Naive thymus-derived CD8-positive, alpha-beta T cell (primary cell): ENCODE data around the gene FYTTD1. TPM values are rescaled to one million over a fixed set of nuclear protein-coding genes. Genes with fewer than 3 reads are reported as not detected.

Experiments used
- ATAC-seq, 2 donors: fragments of 150-1000 bp; cut with Tn5 transposase in 1 of 2; sonication (Bioruptor Pico), chemical (Tn5 transposase) in 1 of 2; 1 replicate in 1 of 2; 2 replicates in 1 of 2; pipeline ENCODE4 v1.10.0; 2021; ENCODE audit warnings: mild to moderate bottlenecking in 2 of 2, moderate library complexity in 2 of 2
- POLR2A ChIA-PET: fragments of 350-600 bp; sonication (Branson Sonifier 250); formaldehyde crosslinking; loops from one replicate; lab custom pipeline; 2021; ENCODE audit warnings: antibody characterized with exemption; lab: Charles Lee
- DNase-seq, 10 donors: peaks; one replicate each; pipeline versions ENCODE4 v3.0.0 to v3.0.0-alpha.2; 2020 to 2022
- H3K27ac Mint-ChIP-seq, 10 donors: one replicate each; pipeline ENCODE4 v1.8.0; 2020 to 2022; ENCODE audit warnings: mild to moderate bottlenecking in 10 of 10, mixed read lengths in 10 of 10, moderate library complexity in 4 of 10, inconsistent platforms in 1 of 10
- H3K27me3 Mint-ChIP-seq, 5 donors: one replicate each; pipeline ENCODE4 v1.8.0; 2021 to 2022; ENCODE audit warnings: mixed read lengths in 5 of 5
- H3K36me3 Mint-ChIP-seq, 3 donors: one replicate each; pipeline ENCODE4 v1.8.0; 2020 to 2022; ENCODE audit warnings: mixed read lengths in 3 of 3, mild to moderate bottlenecking in 2 of 3, inconsistent platforms in 1 of 3
- H3K4me1 Mint-ChIP-seq, 4 donors: one replicate each; pipeline ENCODE4 v1.8.0; 2021 to 2022; ENCODE audit warnings: mixed read lengths in 4 of 4
- H3K4me3 Mint-ChIP-seq, 10 donors: one replicate each; pipeline ENCODE4 v1.8.0; 2020 to 2022; ENCODE audit warnings: mild to moderate bottlenecking in 10 of 10, mixed read lengths in 10 of 10, moderate library complexity in 6 of 10, inconsistent platforms in 1 of 10
- H3K9me3 Mint-ChIP-seq, 9 donors: one replicate each; pipeline ENCODE4 v1.8.0; 2020 to 2022; ENCODE audit warnings: mixed read lengths in 9 of 9, mild to moderate bottlenecking in 3 of 9, inconsistent platforms in 1 of 9, moderate library complexity in 1 of 9
- polyA plus RNA-seq, 3 donors: library from polyadenylated mRNA; unstranded; fragments of 300-500 nt; fragmentation: Illumina TruSeq; gene quantifications; one replicate each; pipeline ENCODE4 v1.2.3, GENCODE V29; 2021
- total RNA-seq, 8 experiments: library from RNA in 2 of 8; stranded (reverse) in 2 of 8; gene quantifications; one replicate each; pipeline ENCODE4 v1.2.3 and lab custom pipeline; 2021 to 2026

FYTTD1 gene
- total and polyA plus RNA-seq, 5 experiments from 2014 or later, result 66.4 to 123 (median 93.5) TPM

DNA sequence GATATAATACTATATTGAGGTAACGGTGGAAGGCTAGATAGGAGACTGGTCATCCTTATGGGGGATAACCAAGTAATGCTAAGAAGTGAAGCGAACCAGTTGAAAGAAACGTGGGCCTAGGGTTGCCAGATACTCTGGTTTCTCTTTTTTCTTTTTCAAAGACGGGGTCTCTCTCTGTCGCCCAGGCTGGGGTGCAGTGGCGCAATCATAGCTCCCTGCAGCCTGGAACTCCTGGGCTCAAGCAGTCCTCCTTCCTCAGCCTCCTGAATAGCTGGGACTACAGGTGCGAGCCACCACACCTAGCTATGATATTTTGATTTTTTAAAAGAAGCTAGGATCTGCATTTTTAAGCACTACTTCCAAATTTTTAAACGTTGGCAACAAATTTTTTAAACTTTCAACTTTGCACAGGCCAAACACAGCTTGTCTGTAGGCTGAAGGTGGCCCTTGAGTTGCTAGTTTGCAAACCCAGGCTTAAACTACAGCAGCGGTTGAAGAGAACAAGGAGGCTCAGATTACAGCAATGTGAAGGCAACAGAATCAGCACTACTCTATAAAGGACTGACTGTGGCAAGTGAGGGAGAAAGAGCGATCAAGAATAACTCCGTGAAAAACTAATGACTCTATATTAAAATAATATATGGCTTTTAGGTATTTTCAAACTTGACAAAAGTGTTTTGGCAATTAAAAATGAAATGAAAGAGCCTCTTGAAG lies 11.8 kb upstream of the FYTTD1 start:
- POLR2A ChIA-PET, result interaction anchor here (0.7 to 5.8 kb wide), 2 partner anchors 11 to 45 kb away, joined by 3 to 26 read pairs; partner anchors contain the start of gene FYTTD1
- Mint-ChIP-seq H3K4me3 (peak overlapping the region; percentile 84 to 99 (median 92)), H3K27me3 (no peaks in the 10 kb centered on the region), H3K36me3 (peaks cover 0 to 5% (median 0%) of the 10 kb centered on the region in 3 donors), H3K9me3 (no peaks in the 10 kb centered on the region), H3K4me1 (peaks cover 15 to 42% (median 31%) of the 10 kb centered on the region in 4 donors), H3K27ac (peak overlapping the region; percentile 79 to 98 (median 96))
- DNase-seq (no peak), ATAC-seq (no peak)

DNA sequence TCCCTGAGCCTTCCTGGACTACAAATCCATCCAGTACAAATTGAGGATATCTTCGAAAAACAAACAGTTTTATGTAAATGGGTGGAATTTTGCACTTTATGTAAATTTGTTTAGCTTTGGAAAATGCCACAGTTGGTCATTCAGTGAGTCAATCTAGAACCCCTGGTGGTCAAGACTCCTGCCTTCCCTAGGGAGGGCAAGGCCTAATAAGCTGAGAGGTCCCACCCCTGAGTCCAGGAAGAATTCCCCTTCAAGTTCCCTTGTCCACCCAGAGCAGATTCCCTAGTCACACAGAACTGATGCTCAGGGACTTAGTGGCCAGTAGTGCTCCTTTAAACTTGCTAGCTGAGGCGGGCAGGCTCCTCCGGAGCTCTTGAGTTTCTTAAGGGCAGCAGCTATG lies 6.9 kb upstream of the FYTTD1 start:
- H3K27me3 Mint-ChIP-seq, result no peaks in the 10 kb centered on the region
- POLR2A ChIA-PET, result interaction anchor here (0.9 to 1.0 kb wide), 2 partner anchors 31 to 46 kb away, joined by 3 read pairs; no protein-coding TSS in a partner anchor
- no peaks in the 10 kb centered on the region for H3K9me3 Mint-ChIP-seq
- DNase-seq (no peak), ATAC-seq (no peak)
- H3K4me3 Mint-ChIP-seq, result no peak overlapping the region
- H3K27ac Mint-ChIP-seq, result peak overlapping the region in 1 of 10 donors; percentile 8
- H3K36me3 Mint-ChIP-seq, result no peaks in the 10 kb centered on the region
- H3K4me1 Mint-ChIP-seq, result peaks cover 0 to 14% (median 2%) of the 10 kb centered on the region in 4 donors

GRCh38 chr3:197746209-197746608 lies 3.5 kb upstream of the FYTTD1 start:
- no peak overlapping the region for H3K4me3 Mint-ChIP-seq
- POLR2A ChIA-PET, result no interaction called here
- H3K27me3 Mint-ChIP-seq, result no peaks in the 10 kb centered on the region
- ATAC-seq, result no peak
- H3K27ac Mint-ChIP-seq, result peak overlapping the region in 1 of 10 donors; percentile 66
- peaks cover 12 to 30% (median 21%) of the 10 kb centered on the region in 4 donors for H3K4me1 Mint-ChIP-seq
- no peak for DNase-seq
- H3K36me3 Mint-ChIP-seq, result no peaks in the 10 kb centered on the region
- H3K9me3 Mint-ChIP-seq, result no peaks in the 10 kb centered on the region

DNA sequence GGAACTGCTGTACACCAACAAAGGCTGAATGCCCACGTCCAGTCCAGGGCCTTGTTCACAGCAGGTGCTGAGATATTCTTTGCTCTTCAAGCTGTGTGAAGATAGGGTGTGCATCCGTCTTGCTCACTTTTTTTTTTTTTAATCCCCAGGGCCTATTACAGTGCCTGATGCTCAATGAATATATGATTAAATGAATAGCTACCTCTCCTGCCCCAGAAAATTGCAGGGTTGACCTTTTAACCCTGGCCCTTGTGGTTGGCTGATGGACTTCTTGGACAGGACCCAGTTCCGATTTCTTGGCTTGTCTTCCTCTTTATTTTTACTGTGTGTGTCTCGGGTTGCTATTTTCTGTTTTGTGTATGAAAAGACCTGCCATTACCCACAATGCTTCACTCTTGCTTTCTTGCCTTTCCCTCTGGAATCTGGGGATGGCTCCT lies 2.9 kb upstream of the FYTTD1 start:
- H3K27me3 Mint-ChIP-seq, result no peaks in the 10 kb centered on the region
- H3K36me3 Mint-ChIP-seq, result no peaks in the 10 kb centered on the region
- POLR2A ChIA-PET, result no interaction called here
- H3K27ac Mint-ChIP-seq, result peak overlapping the region in 4 of 10 donors; percentile 10 to 88 (median 74)
- H3K9me3 Mint-ChIP-seq, result no peaks in the 10 kb centered on the region
- peak overlapping the region in 2 of 10 donors; percentile 26 to 34 for H3K4me3 Mint-ChIP-seq
- ATAC-seq, result no peak
- peaks cover 14 to 35% (median 24%) of the 10 kb centered on the region in 4 donors for H3K4me1 Mint-ChIP-seq
- no peak for DNase-seq

- no peaks in the 10 kb centered on the region for H3K36me3 Mint-ChIP-seq
- peaks cover 21 to 49% (median 39%) of the 10 kb centered on the region in 4 donors for H3K4me1 Mint-ChIP-seq
- peak overlapping the region; percentile 95 to 100 (median 98) for H3K27ac Mint-ChIP-seq
- DNase-seq, result no peak
- no peaks in the 10 kb centered on the region for H3K27me3 Mint-ChIP-seq
- POLR2A ChIA-PET, result interaction anchor here (0.8 to 3.0 kb wide), 5 partner anchors 11 to 193 kb away, joined by 3 to 26 read pairs (median 7); partner anchors contain the start of genes BDH1, LRCH3 and RUBCN
- no peaks in the 10 kb centered on the region for H3K9me3 Mint-ChIP-seq
- no peak for ATAC-seq
- H3K4me3 Mint-ChIP-seq, result peak overlapping the region; percentile 88 to 100 (median 98)
Measured at GRCh38 chr3:197748597-197749314, 927 bp upstream of the FYTTD1 start.

DNA sequence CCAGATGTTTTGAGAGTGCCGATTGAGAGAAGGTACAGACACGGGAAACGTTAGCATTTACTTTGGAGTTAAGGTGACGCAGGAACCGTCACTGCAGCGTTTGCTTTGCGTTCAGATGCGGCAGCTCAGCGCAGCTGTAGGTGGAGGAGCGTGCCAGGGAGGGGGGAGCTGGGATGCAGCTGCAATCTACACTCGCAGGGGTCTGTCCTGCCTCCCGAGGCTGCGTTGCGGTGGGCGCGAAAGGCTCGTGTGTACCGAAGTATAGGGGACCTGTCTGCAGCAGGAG lies 425 bp upstream of the FYTTD1 start:
- H3K4me1 Mint-ChIP-seq, result peaks cover 25 to 54% (median 44%) of the 10 kb centered on the region in 4 donors
- no peaks in the 10 kb centered on the region for H3K27me3 Mint-ChIP-seq
- ATAC-seq (peak; percentile 68 to 78), DNase-seq (peak in 9 of 10 donors; percentile 46 to 89 (median 82))
- H3K36me3 Mint-ChIP-seq, result peaks cover 0 to 3% (median 0%) of the 10 kb centered on the region in 3 donors
- no peaks in the 10 kb centered on the region for H3K9me3 Mint-ChIP-seq
- POLR2A ChIA-PET, result interaction anchor here (0.8 to 3.0 kb wide), 5 partner anchors 11 to 194 kb away, joined by 3 to 26 read pairs (median 7); partner anchors contain the start of genes BDH1, LRCH3 and RUBCN
- peak overlapping the region; percentile 88 to 100 (median 98) for H3K4me3 Mint-ChIP-seq
- H3K27ac Mint-ChIP-seq, result peak overlapping the region; percentile 95 to 100 (median 98)

- H3K4me1 Mint-ChIP-seq, result peaks cover 28 to 62% (median 53%) of the 10 kb centered on the region in 4 donors
- peak overlapping the region; percentile 88 to 99 (median 96) for H3K4me3 Mint-ChIP-seq
- POLR2A ChIA-PET, result interaction anchor here (0.8 to 3.0 kb wide), 6 partner anchors 14 to 98 kb away, joined by 3 to 24 read pairs (median 6); partner anchors contain the start of genes LRCH3 and RUBCN
- peaks cover 0 to 3% (median 0%) of the 10 kb centered on the region in 3 donors for H3K36me3 Mint-ChIP-seq
- ATAC-seq, result peak; percentile 43 to 48
- H3K27me3 Mint-ChIP-seq, result no peaks in the 10 kb centered on the region
- no peaks in the 10 kb centered on the region for H3K9me3 Mint-ChIP-seq
- H3K27ac Mint-ChIP-seq, result peak overlapping the region; percentile 91 to 97 (median 96)
- peak; percentile 33 to 73 (median 52) for DNase-seq
Measured at GRCh38 chr3:197750396-197750831, 731 bp downstream of the FYTTD1 start.

GRCh38 chr3:197750858-197751737 lies 1.4 kb downstream of the FYTTD1 start:
- Mint-ChIP-seq H3K9me3 (no peaks in the 10 kb centered on the region), H3K27ac (peak overlapping the region; percentile 91 to 97 (median 96)), H3K4me1 (peaks cover 32 to 63% (median 58%) of the 10 kb centered on the region in 4 donors), H3K36me3 (peaks cover 0 to 4% (median 0%) of the 10 kb centered on the region in 3 donors), H3K27me3 (no peaks in the 10 kb centered on the region), H3K4me3 (peak overlapping the region; percentile 88 to 99 (median 96))
- POLR2A ChIA-PET, result interaction anchor here (0.8 to 3.0 kb wide), 6 partner anchors 15 to 97 kb away, joined by 3 to 24 read pairs (median 6); partner anchors contain the start of genes LRCH3 and RUBCN
- no peak for ATAC-seq
- DNase-seq, result peak in 6 of 10 donors; percentile 4 to 38 (median 14)

DNA sequence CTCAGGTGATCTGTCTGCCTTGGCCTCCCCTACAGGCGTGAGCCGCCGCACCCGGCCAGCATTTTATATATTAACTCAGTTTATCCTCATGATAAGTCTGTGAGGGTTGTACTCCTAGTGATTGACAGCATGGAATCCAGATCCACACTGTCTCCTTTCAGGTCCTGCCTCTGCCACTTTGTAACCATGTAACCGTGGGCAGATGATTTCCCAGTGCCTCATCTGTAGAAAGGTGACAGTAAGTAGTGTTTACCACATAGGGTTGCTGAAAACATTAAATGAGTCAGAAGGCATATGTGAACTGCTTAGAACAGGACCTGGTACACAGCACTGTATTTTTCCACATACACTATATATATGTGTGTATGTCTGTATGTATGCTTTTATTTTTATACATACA lies 2.4 kb downstream of the FYTTD1 start:
- Mint-ChIP-seq H3K27me3 (no peaks in the 10 kb centered on the region), H3K4me3 (peak overlapping the region; percentile 66 to 97 (median 79)), H3K4me1 (peaks cover 36 to 68% (median 62%) of the 10 kb centered on the region in 4 donors), H3K9me3 (no peaks in the 10 kb centered on the region), H3K36me3 (peaks cover 0 to 14% (median 0%) of the 10 kb centered on the region in 3 donors), H3K27ac (peak overlapping the region; percentile 48 to 90 (median 86))
- DNase-seq (no peak), ATAC-seq (no peak)
- POLR2A ChIA-PET, result interaction anchor here (2.4 kb wide), 1 partner anchor 16 kb away, joined by 12 read pairs; the partner anchor contains the start of gene RUBCN

DNA sequence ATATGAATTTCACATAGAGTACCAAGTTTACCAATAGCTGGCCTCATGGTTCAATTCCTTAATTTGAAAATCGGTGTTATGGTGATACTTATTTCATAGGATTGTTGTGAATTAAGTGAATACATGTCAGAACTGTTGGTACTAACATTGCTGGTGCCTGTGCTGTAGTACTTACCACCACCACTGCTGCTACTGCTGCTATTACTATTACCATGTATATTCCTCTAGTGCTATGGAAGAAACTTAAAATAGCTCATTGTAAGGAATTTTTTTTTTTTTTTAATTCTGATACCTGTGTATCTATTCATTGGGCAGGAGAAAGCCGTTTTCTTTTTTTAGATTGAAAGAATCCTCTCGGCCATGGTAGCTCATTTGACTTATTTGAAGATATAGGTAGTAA lies 3.6 kb downstream of the FYTTD1 start:
- H3K27me3 Mint-ChIP-seq, result no peaks in the 10 kb centered on the region
- POLR2A ChIA-PET, result interaction anchor here (1.0 kb wide), 1 partner anchor 17 kb away, joined by 3 read pairs; no protein-coding TSS in a partner anchor
- DNase-seq, result no peak
- H3K4me1 Mint-ChIP-seq, result peaks cover 36 to 68% (median 60%) of the 10 kb centered on the region in 4 donors
- no peaks in the 10 kb centered on the region for H3K9me3 Mint-ChIP-seq
- H3K36me3 Mint-ChIP-seq, result peaks cover 0 to 17% (median 3%) of the 10 kb centered on the region in 3 donors
- peak overlapping the region in 6 of 10 donors; percentile 5 to 34 (median 22) for H3K4me3 Mint-ChIP-seq
- peak overlapping the region in 5 of 10 donors; percentile 12 to 53 (median 29) for H3K27ac Mint-ChIP-seq
- ATAC-seq, result no peak

GRCh38 chr3:197756704-197757103 lies 7.0 kb downstream of the FYTTD1 start:
- no peaks in the 10 kb centered on the region for H3K27me3 Mint-ChIP-seq
- POLR2A ChIA-PET, result no interaction called here
- ATAC-seq (no peak), DNase-seq (no peak)
- H3K36me3 Mint-ChIP-seq, result peaks cover 0 to 17% (median 3%) of the 10 kb centered on the region in 3 donors
- H3K27ac Mint-ChIP-seq, result no peak overlapping the region
- H3K9me3 Mint-ChIP-seq, result no peaks in the 10 kb centered on the region
- no peak overlapping the region for H3K4me3 Mint-ChIP-seq
- H3K4me1 Mint-ChIP-seq, result peaks cover 22 to 45% (median 39%) of the 10 kb centered on the region in 4 donors
